Stimulated activated CD4-positive, alpha-beta T cell treated with anti-CD3 and anti-CD28 coated beads, Interleukin-2, amount 100 ng/mL, for 24 hours (primary cell): ENCODE results near the gene TXK.

Source experiments
- DNase-seq, 2 donors: peaks; one replicate each; pipeline ENCODE4 v3.0.0-alpha.2; 2020

Gene TXK

GRCh38 chr4:48100256-48100655, 33.8 kb downstream of the TXK start:
- DNase-seq: no peak

DNA sequence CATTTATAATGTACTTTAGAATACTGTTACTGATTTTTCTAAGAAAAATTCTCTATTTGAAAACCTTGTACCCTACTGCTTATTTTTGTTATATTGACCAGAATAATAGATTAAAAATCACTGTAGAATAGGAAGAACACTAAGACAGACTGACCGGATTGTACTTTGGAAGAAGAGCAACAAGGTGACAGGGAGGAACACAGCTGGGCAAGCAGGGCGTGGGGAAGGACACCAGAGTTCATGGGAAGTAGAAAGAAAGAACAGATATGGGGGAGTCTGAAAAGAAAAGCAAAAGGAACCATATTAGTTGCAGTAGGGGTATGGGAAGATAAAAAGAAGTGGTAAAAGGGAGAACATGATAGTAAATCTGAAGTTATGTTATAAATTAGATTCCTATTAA, 38.6 kb downstream of the TXK start:
- DNase-seq: no peak

GRCh38 chr4:48093991-48094416, 40.0 kb downstream of the TXK start:
- peak; percentile 43 to 53 for DNase-seq

- no peak for DNase-seq
Measured at GRCh38 chr4:48090621-48091020, 43.4 kb downstream of the TXK start.

GRCh38 chr4:48085821-48086589, 48.0 kb downstream of the TXK start:
- no peak for DNase-seq

GRCh38 chr4:48082956-48083355, 51.1 kb downstream of the TXK start:
- no peak for DNase-seq

- DNase-seq: no peak
Measured at GRCh38 chr4:48081196-48081595, 52.9 kb downstream of the TXK start.

DNA sequence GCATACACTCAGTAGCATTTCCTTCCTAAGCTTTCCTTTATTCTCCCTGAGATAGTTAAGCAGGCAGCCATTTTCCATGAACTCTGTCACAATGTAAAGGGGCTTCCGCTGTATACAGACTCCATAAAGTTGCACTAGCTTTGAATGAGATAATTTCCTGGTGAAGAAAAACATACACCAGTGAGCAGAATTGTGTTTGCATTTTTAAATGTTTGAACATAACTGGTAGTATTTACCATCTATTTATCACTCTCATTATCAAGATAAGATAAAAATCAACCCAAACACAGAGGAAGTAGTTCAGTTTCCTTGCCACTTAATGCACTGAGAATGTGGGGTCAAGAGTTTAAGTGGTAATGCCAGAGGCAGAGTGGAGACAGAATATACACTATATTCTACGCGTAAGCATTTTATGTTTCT, 54.1 kb downstream of the TXK start:
- DNase-seq: no peak

DNA sequence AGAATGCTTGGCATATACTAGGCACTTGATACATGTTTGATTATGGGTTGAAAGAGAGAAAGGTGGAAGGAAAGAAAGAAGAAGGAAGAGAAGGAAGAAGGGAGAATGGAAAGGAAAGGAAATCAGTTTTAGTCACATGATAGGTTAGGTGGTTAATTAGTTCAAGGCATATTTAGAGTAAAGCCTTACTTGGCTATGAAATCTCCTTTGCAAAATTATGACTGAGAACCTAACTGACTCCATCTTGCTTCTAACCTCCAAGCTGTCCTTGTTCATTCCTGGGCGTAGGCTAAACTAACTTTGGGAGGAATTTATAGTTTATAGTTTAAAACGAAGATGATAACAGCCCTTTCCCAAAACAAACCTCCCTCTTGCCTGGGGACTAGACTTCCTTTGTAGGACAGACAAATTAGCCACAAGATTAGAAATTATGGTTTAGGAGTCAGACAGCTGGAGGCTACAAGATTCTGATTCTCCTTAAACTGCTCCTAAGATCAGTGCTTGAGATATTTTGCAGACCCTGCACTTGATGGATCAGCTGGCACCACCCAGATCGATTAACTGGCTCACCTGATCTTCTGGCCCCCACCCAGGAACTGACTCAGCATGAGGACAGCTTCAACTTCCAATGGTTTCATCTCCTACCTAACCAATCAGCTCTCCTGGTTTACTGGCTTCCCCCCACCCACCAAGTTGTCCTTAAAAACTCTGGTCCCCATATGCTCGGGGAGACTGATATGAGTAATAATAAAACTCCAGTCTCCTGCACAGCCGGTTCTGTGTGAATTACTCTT, 55.0 kb downstream of the TXK start:
- no peak for DNase-seq

GRCh38 chr4:48078425-48078824, 55.6 kb downstream of the TXK start:
- no peak for DNase-seq

DNA sequence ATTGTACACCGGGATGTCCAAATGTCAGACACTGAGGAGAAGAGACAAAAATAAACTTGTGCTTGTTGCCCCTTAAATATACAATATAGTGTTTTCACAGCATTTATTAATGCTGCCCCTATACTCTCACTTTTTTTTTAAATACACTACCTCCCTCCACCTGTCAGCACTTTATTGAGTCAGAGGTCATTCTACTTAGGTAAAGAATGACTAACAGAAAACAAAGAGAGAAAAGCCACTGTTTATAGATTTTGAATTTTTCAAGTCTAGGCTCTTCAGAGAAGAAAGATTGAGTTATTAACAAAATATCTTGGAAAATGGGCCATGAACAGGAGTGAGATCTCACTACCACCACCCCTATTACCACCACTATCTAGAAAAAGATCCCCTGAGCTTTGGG, 59.4 kb downstream of the TXK start:
- DNase-seq: no peak

DNA sequence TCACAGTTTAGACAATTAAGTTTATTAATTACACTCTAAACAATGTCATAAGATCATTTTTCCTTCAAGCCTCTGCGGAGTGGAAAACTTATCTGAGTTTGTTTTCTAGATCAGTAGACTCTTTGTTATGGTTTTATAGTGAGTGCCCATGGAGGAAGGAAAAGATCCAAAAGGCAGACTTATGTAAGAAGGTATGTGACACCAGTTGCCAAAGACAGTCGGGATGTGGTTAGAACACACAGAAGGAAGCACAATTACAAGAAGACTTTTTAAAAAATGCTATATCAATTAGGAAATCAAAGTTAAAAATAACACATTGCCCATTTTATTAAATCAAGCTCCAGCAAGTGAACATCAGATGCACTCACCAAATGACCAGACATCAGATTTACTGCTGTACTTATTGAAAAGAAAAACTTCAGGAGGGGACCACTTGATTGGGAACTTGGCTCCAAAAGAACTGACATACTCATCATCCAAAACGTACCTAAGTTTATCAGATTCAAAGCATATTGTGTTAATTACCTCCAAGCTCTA, 60.4 kb downstream of the TXK start:
- DNase-seq: no peak

DNA sequence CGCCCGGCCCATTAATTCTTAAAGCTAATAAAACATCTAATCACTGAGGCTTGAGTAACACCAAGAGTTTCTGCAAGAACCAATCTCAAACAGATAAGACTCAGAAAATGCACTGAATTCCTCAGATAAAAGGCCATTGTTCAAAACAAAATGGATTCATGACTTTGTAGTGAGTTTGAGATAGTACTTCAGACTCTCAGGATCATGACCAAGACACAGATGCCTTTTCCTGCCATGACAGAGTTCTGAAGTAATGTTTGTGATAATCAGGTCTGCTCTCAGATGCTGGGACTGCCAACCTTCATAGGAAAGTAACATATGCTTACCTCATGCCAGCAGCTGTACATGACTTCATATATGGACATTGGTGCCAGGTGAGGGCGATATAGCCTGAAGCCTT, 62.9 kb downstream of the TXK start:
- DNase-seq: no peak

DNA sequence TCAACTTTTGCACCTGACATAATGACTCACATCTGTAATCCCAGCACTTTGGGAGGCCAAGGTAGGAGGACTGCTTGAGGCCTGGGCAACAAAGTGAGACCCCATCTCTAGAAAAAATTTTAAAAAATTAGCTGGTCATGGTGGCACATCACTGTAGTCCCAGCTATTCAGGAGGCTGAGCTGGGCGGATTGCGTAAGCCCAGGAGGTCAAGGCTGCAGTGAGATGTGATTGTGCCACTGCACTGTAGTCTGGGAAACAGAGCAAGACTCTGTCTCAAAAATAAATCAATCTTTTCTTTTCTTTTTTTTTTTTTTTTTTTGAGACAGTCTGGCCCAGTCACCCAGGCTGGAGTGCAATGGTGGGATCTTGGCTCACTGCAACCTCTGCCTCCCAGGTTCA, 65.0 kb downstream of the TXK start:
- no peak for DNase-seq

DNA sequence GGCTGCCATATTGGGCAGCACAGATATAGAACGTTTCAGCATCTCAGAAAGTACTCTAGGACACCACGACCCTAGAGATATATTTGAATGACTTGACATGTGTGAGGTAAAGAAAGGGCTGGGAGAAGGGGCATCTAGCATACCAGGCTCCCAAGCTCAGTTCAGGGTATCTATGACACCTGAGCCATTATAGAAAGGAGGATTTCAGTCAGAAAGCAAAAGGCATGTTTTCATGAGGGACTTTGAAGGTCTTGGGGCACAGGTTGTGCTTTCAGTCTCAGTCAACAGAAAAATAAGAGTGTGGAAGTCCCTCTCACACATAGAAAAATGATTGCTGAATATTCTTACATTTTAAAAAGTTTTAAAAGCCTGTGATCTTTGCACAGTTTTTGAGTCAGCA, 65.9 kb downstream of the TXK start:
- no peak for DNase-seq

DNA sequence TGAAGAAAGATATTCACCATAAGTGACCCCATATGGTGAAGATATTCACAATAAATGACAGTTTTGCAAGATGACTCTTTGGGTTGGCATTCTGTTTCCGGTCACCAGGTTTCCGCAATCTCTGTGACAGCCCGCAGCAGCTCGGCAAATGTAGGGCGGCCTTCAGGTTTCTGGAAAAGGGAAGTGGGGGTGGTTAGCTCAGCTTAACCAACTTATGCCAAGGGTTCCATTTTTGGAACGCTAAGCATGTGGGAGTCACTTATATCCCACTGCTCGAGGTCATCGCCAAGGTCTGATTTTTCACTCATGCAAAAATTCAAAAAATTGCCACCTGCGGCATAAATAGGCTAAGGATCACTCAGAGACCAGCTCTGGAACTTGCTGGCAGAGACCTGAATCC, 66.5 kb downstream of the TXK start:
- DNase-seq: no peak

DNA sequence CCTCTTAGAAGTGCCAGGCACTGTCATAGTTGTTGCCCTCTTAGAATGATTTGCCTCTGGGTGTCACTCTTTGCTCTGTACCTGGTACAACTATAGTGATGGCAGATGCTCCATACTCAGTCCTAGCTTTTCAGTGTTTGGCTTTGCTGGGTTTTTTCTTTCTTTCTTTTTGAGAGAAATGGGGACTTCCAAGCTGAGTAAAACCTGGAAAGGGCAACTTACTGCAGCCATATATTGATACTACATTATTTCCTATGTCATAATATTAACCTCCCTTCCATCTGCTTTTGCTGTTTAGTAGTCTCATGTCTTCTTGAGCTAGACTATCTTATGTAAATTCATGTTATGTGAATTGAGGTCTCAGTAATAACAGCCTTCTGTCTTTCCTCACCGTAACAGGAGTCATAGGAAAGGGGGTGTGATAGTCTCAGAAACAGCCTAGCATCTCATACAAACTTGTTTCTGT, 68.4 kb downstream of the TXK start:
- no peak for DNase-seq

- DNase-seq: no peak
Measured at GRCh38 chr4:48064349-48064748, 69.7 kb downstream of the TXK start.

DNA sequence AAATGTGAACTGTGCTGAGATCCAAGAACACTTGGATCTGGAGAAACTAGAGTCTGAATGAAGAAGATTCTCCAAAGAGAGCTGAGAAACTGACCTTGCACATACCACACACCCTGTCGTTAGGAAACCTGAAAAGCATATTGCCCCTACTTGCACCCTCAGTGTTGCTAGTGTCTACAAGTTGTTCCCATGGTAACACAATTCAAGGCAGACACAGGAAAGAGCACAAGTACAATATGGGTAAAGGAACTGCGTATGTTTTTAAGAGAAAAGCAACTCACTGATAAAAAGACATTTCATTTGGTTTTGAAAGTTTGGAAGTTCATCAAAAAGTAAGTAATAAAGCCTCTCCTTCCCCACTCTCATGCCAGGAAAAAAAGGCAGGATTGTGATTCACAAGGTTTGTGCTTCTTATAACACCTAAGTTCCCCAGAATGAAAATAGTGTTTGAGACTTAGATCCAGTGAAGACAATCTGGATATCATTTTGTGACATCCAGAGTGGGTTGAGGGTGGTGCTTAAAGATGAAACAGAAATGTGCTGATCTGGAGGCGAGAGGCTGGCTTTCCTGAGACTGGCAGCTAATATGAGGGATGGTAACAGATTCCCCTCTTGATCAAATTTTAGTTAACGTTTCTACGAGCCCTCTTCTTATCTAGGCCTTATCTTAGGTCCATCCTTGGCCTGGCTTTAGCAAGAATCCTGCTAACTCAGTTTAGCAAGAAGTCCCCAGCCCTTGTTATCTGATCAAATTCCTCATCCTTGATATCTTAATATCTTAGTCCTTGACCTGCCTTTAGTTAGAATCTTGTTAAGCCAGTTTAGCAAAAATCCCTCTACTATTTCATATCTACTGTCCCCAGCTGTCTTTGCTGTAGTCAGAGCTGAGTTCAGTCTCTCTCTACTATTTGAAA, 75.2 kb downstream of the TXK start:
- no peak for DNase-seq

DNA sequence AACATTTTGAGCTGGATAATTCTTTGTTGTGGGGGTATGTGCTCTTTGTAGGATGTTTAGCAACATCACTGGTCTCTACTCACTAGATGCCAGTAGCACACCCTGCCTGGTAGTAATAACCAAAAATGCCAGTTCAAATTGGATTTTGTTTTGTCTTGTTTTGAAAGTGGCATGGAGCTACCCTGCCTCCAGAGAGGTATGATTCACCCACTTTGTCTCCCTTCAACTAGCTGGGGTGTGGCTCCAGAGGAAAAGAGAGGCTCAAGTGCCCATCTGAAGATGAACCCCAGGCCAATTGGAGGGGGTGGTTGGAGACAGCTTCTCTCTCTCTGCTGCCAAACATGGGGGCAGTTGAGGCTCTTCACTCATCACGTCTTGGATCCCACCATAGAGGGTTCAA, 83.0 kb downstream of the TXK start:
- DNase-seq: no peak

DNA sequence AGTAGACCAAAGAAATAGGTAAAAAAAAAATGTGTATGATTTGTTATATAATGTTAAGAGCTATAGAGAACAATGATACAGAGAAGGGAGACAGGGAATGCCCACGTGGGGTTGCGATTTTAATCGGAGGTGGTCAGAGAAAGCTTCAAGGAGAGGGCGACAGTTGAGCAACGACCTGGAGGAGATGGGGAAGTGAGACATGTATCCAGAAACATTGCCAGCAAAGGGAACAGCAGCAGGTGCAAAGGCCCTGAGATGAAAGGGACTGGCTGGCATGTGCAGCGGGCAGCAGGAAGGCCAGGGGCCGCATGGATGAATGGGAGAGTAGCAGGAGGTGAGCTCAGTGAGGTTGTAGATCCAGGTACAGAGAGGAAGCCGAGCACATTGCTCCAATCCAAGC, 84.6 kb downstream of the TXK start:
- DNase-seq: no peak

GRCh38 chr4:48047896-48048295, 86.2 kb downstream of the TXK start:
- DNase-seq: no peak

GRCh38 chr4:48047421-48047844, 86.6 kb downstream of the TXK start:
- DNase-seq: peak; percentile 76 to 80
